Vagina (tissue), 2 donors: ENCODE data around the gene NCR1. TPM values are rescaled to one million over a fixed set of nuclear protein-coding genes. Genes with fewer than 3 reads are reported as not detected.
"Not testable (repeated sequence)": the region's sequence is repeated elsewhere in the genome, so short reads cannot be mapped to it uniquely, and the experiment has no call there.

Source experiments
- DNase-seq, 2 donors: peaks; one replicate each; pipeline ENCODE4 v3.0.0-alpha.2; 2017; ENCODE audit errors: extremely low spot score in 2 of 2
- H3K27ac ChIP-seq: fragments of 200-600 bp; sonication (generic); one replicate; pipeline ENCODE4 v1.5.1; 2019
- H3K27me3 ChIP-seq: fragments of 200-600 bp; sonication (generic); one replicate; pipeline ENCODE4 v1.5.1; 2019
- H3K36me3 ChIP-seq, 2 donors: fragments of 200-600 bp; sonication (generic); one replicate each; pipeline ENCODE4 v1.5.1; 2017 to 2019
- H3K4me1 ChIP-seq: fragments of 200-600 bp; sonication (generic); one replicate; pipeline ENCODE4 v1.5.1; 2019
- H3K4me3 ChIP-seq, 2 donors: fragments of 200-600 bp; sonication (generic); 1 replicate in 1 of 2; 2 replicates in 1 of 2; pipeline ENCODE4 v1.5.1; 2016 to 2019
- H3K9me3 ChIP-seq: fragments of 200-600 bp; sonication (generic); one replicate; pipeline ENCODE4 v1.5.1; 2019
- CTCF ChIP-seq, 3 experiments: fragments of 450-650 bp in 2 of 3; fragments of 200-600 bp in 1 of 3; sonication (generic) in 1 of 3; IDR thresholded peaks; one replicate each; pipeline ENCODE4 v1.5.1; 2017 to 2019; ENCODE audit warnings: antibody characterized with exemption in 3 of 3, mild to moderate bottlenecking in 2 of 3, moderate library complexity in 2 of 3
- POLR2A ChIP-seq, 2 donors: fragments of 450-650 bp; IDR thresholded peaks; one replicate each; pipeline ENCODE4 v1.6.1; 2017; ENCODE audit warnings: antibody characterized with exemption in 2 of 2, mild to moderate bottlenecking in 2 of 2, moderate library complexity in 2 of 2
- POLR2AphosphoS5 ChIP-seq, 2 donors: sonication (generic); formaldehyde crosslinking; IDR thresholded peaks; one replicate each; pipeline ENCODE4 v1.9.0; 2017; ENCODE audit warnings: antibody characterized with exemption in 2 of 2, mild to moderate bottlenecking in 2 of 2, low read depth in 1 of 2; ENCODE audit not compliant: insufficient read depth in 1 of 2
- intact Hi-C: fragments of 100-400 bp; cut with DNase I; formaldehyde crosslinking; loops from one replicate; pipeline ENCODE4 v1.15.1; 2023
- total RNA-seq: library from RNA; depleted of rRNA; stranded (reverse); fragments of >200 nt; gene quantifications from one replicate; pipeline ENCODE4 v1.2.3, GENCODE V29; 2016

NCR1 gene
- total RNA-seq, 1 donor from 2014 or later: 2.7 TPM

GRCh38 chr19:54888239-54888638 is 17.7 kb upstream of the NCR1 start:
- DNase-seq: no peak
- Histone ChIP-seq H3K9me3 (no peaks in the 10 kb centered on the region), H3K4me1 (no peaks in the 10 kb centered on the region), H3K27me3 (no peaks in the 10 kb centered on the region), H3K4me3 (no peak overlapping the region), H3K36me3 (no peaks in the 10 kb centered on the region), H3K27ac (no peak overlapping the region)
- no peak for TF ChIP-seq CTCF (IDR thresholded peaks at IDR 0.05)
- no peak for TF ChIP-seq POLR2A (IDR thresholded peaks at IDR 0.05)
- TF ChIP-seq POLR2AphosphoS5 (IDR thresholded peaks at IDR 0.05; ENCODE audit: insufficient read depth in 1 of 2, low read depth in 1 of 2): no peak
- intact Hi-C loops: no loop called here

GRCh38 chr19:54889566-54889965 is 16.4 kb upstream of the NCR1 start:
- Histone ChIP-seq H3K9me3 (no peaks in the 10 kb centered on the region), H3K27ac (no peak overlapping the region), H3K27me3 (no peaks in the 10 kb centered on the region), H3K4me1 (no peaks in the 10 kb centered on the region), H3K36me3 (no peaks in the 10 kb centered on the region), H3K4me3 (no peak overlapping the region)
- no peak for DNase-seq
- intact Hi-C loops: no loop called here
- no peak for TF ChIP-seq CTCF (IDR thresholded peaks at IDR 0.05)
- no peak for TF ChIP-seq POLR2AphosphoS5 (IDR thresholded peaks at IDR 0.05; ENCODE audit: insufficient read depth in 1 of 2, low read depth in 1 of 2)
- TF ChIP-seq POLR2A (IDR thresholded peaks at IDR 0.05): no peak

GRCh38 chr19:54893406-54893805 is 12.5 kb upstream of the NCR1 start:
- TF ChIP-seq POLR2AphosphoS5 (IDR thresholded peaks at IDR 0.05; ENCODE audit: insufficient read depth in 1 of 2, low read depth in 1 of 2) (no peak), CTCF (IDR thresholded peaks at IDR 0.05) (no peak), POLR2A (IDR thresholded peaks at IDR 0.05) (no peak)
- intact Hi-C loops: no loop called here
- Histone ChIP-seq H3K9me3 (no peaks in the 10 kb centered on the region), H3K4me1 (no peaks in the 10 kb centered on the region), H3K27ac (no peak overlapping the region), H3K27me3 (no peaks in the 10 kb centered on the region), H3K36me3 (no peaks in the 10 kb centered on the region), H3K4me3 (no peak overlapping the region)
- no peak for DNase-seq

GRCh38 chr19:54894106-54894505 is 11.8 kb upstream of the NCR1 start:
- H3K36me3 ChIP-seq, intact Hi-C loops, H3K4me1 ChIP-seq, H3K27me3 ChIP-seq, DNase-seq, H3K4me3 ChIP-seq, H3K9me3 ChIP-seq, H3K27ac ChIP-seq: not testable (repeated sequence)

- no peak overlapping the region for H3K27ac ChIP-seq
- TF ChIP-seq POLR2A (IDR thresholded peaks at IDR 0.05) (no peak), POLR2AphosphoS5 (IDR thresholded peaks at IDR 0.05; ENCODE audit: insufficient read depth in 1 of 2, low read depth in 1 of 2) (no peak), CTCF (IDR thresholded peaks at IDR 0.05) (no peak)
- DNase-seq: no peak
- no peaks in the 10 kb centered on the region for H3K9me3 ChIP-seq
- intact Hi-C loops: no loop called here
- H3K4me3 ChIP-seq: no peak overlapping the region
- no peaks in the 10 kb centered on the region for H3K27me3 ChIP-seq
- no peaks in the 10 kb centered on the region for H3K36me3 ChIP-seq
- H3K4me1 ChIP-seq: no peaks in the 10 kb centered on the region
Measured at GRCh38 chr19:54896036-54896435, 9.9 kb upstream of the NCR1 start.

GRCh38 chr19:54898685-54899084 is 7.3 kb upstream of the NCR1 start:
- H3K27ac ChIP-seq, H3K4me3 ChIP-seq, H3K4me1 ChIP-seq, H3K9me3 ChIP-seq, intact Hi-C loops, H3K27me3 ChIP-seq, H3K36me3 ChIP-seq, DNase-seq: not testable (repeated sequence)

GRCh38 chr19:54899646-54900045 is 6.3 kb upstream of the NCR1 start:
- H3K36me3 ChIP-seq, H3K27me3 ChIP-seq, H3K4me3 ChIP-seq, H3K9me3 ChIP-seq, DNase-seq, intact Hi-C loops, H3K4me1 ChIP-seq, H3K27ac ChIP-seq: not testable (repeated sequence)

GRCh38 chr19:54901153-54901552 is 4.8 kb upstream of the NCR1 start:
- H3K27ac ChIP-seq, H3K36me3 ChIP-seq, H3K27me3 ChIP-seq, H3K9me3 ChIP-seq, H3K4me3 ChIP-seq, intact Hi-C loops, H3K4me1 ChIP-seq, DNase-seq: not testable (repeated sequence)
